Stimulated activated CD4-positive, alpha-beta T cell treated with anti-CD3 and anti-CD28 coated beads, Interleukin-15, amount 100 ng/mL, for 1 hour (primary cell): ENCODE results near the gene DHRS13.
A peak's percentile ranks its signal among the peaks of the same experiment; 100 is the strongest.

ENCODE experiments used
- DNase-seq, 2 donors: peaks; one replicate each; pipeline ENCODE4 v3.0.0-alpha.2; 2020; ENCODE audit warnings: low read depth in 1 of 2, low spot score in 1 of 2

The DHRS13 gene

DNA sequence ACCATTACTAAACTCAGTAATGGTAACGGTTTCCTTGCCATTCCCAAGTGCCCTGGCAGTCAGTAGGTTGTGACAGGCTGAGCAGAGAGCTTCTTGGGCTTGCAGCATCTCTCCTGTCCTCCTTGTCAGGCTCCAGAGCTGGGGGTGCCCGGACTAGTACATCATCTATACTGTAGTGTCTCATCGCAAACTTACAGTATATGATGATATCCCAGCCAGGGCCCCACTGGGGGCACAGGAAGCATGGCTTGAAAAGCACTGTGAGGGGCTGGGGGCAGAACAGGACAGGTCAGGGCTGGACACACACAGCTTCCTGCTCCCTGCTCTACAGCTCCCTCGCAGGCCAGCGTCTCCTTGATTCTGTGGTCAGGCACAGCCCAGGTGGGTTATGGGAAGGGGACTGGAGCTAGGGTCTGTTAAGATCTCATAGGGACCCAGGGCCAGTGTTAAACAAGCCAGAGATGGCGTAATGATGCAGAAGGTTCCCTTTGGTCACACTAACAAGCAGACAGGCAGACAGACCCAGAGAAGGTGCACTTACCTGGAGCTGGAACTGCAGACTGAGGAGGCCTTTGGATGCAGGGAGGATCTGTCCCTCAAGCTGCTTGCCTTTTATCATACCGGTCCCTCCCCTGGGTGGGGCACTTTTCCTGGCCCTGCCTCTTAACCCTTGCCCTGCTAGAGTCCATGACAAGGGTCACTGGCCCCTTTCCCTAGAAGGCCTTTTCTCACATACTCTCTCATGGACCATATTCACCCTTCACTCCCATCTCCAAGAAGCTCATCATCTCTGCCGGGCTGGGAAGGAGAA is 41.3 kb downstream of the DHRS13 start:
- no peak for DNase-seq

DNA sequence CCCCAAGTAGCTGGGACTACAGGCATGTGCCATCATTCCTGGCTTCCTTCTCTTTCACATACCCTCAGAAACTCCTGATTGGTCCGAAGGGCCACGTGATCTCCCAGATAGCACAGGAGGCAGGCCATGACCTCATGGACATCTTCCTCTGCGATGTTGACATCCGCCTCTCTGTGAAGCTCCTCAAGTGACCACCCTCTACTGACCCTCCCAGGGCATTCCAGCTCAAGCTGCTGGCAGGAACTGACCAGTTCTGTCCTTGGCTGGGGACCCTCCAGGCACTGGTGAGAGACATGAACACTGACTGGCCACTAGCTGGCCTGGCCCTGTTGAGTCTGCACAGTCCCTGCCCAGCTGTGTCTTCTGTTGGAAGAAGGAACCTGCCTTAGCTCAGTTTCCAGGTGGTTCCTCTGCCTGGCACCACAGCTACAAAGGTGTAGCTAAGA is 42.5 kb downstream of the DHRS13 start:
- no peak for DNase-seq

DNA sequence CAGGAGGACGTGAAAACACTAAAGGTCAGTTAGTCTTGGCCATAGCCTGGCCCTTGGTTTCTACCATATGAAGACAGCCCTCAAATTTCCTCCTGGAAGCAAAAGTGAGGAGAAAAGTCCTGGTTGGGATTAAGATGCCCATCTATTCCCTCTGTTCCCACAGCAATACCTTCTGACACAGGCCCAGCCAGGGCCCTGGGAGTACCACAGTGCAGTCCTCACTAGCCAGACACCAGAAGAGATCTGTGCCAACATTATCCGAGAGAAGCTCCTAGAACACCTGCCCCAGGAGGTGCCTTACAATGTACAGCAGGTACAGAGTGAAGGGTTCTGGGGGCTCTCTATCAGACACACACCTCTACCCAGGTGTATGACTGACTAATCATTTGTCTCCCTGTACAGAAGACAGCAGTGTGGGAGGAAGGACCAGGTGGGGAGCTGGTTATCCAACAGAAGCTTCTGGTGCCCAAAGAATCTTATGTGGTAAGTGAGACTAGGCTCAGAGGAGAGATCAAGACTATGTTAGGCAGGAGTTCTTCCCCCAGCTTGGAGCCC is 44.0 kb downstream of the DHRS13 start:
- no peak for DNase-seq

DNA sequence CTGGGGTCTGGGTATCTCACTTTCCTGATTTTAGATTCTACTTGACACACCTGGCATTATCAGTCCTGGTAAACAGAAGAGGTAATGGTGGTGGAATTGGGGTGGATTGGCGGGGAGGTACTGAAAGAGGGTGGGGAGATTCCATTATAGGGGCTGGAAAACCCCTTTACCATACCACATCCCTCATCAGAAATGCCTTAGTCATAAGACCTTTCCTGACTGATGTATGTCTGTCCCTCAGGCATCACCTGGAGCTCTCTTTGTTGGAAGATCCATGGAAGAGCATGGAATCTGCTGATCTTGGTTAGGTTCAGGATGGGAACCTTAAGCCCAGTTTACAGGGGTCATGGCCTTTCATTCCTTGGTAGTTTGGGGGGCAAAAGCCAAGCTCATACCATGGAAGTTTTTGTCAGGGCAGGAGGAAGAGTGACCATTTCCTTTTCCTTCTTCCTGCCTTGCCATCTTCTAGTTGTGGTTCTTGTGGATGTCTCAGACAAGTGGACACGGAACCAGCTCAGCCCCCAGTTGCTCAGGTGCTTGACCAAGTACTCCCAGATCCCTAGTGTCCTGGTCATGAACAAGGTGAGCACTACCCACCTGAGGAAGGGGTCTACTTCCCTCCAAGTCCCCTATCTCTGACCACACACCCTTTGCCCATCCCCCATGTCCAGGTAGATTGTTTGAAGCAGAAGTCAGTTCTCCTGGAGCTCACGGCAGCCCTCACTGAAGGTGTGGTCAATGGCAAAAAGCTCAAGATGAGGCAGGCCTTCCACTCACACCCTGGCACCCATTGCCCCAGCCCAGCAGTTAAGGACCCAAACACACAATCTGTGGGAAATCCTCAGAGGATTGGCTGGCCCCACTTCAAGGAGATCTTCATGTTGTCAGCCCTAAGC is 44.7 kb downstream of the DHRS13 start:
- DNase-seq, result no peak

DNA sequence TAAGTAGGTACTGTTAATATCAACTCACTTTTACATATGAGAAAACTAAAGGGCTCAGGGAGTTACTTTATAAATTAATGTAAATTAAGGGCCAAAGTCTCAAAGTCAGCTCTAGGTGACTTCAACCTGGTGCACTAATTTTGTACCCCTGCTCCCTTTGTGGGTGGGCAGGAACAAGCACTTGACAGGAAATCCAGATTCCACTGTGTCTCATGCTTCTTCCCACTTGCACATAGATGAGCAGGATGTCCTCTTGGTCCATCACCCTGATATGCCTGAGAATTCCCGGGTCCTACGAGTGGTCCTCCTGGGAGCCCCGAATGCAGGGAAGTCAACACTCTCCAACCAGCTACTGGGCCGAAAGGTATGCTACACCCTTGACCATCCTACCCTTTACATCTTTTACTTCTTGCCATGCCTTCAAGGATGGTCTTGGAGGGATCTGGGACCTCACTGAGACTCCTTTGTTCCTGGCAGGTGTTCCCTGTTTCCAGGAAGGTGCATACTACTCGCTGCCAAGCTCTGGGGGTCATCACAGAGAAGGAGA is 46.8 kb downstream of the DHRS13 start:
- no peak for DNase-seq

DNA sequence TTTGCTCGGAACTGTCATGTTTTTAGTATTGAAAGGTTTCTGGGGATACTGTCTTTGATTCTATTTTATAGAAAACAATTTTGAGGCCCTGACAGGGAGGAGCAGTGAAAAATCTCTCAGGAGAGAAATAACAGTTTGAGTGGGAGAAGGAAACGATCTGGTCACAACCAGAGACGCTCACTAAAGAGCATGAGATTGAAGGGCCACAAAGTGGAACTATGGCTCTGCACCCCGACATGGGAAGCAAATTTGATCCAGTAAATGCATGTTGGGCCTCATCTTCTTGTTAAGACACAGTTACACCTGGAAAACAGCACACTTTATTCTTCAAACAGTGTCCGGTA is 47.6 kb downstream of the DHRS13 start:
- DNase-seq, result no peak

DNA sequence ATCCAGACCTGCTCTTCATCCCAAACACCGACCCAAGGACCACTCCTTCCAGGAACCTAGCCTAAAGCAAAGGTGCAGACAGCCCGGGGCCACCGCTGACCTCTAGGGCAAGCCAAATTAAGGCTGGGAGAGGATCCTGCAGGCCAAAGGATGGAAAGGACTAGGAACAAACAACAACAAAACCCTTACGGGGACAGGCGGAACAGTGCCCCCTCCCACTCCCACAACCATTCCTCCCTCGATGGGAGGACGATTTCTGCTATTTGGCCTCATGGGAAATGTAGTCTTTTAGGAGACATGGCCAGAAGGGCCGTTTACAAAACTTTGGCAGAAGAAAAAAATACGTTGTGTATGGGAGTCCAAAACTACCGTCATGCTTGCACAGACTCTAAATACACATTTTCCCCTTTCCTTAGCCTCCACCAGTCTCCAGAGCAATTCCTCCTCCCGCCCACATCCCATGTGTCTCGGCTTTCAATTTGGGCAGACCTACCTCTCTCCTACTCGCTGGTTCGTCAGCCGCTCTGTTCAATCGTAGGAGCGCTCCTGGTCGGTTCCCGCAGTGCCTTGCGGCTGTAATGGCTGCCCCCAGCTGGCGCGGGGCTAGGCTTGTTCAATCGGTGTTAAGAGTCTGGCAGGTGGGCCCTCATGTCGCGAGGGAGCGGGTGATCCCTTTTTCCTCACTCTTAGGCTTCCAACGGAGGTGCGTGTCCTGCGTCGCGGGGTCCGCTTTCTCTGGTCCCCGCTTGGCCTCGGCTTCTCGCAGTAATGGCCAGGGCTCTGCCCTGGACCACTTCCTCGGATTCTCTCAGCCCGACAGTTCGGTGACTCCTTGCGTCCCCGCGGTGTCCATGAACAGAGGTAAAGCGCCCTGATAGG is 48.2 kb downstream of the DHRS13 start, which contains the start of gene ERAL1:
TSS of gene ERAL1 (plus strand) at position 560 of the 879 bp plus-strand sequence. CDS start at position 579, 19 bp downstream.
- peak; percentile 58 to 65 for DNase-seq

DNA sequence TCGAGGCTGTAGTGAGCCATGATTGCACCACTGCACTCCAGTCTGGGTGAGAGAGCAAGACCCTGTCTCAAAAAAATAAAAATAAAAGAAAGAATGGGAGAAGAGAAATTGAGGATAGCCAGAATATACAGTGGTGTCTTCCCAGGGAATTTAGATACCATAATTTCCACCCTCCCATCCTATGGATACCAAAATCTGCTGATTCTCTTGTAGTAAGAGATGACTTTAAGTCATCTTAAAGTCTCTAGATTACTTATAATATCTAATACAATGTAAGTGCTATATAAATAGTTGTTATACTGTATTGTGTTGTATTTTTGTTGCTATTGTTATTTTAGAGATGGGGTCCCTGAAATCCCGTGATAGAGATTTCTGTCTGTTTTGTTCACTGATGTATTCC is 49.6 kb downstream of the DHRS13 start:
- no peak for DNase-seq

DNA sequence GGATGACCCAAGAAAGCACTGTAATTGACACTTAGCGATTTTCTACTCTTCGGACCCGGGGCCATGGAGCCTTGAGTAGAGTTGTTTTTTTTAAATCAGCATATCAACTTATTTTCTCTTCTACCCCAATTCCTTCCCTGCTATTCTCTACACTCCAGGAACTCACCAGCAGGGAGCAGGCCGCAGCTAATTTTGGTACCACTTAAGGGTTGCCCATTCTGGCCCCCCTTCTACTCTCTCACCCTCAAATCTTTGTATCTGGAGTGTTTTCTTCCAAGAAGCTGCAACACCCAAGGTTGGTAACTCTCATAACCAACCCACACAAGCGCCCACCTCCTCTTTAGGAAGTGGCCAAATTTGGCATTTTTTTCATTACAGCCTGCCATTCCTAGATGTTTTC is 53.6 kb downstream of the DHRS13 start:
- no peak for DNase-seq

DNA sequence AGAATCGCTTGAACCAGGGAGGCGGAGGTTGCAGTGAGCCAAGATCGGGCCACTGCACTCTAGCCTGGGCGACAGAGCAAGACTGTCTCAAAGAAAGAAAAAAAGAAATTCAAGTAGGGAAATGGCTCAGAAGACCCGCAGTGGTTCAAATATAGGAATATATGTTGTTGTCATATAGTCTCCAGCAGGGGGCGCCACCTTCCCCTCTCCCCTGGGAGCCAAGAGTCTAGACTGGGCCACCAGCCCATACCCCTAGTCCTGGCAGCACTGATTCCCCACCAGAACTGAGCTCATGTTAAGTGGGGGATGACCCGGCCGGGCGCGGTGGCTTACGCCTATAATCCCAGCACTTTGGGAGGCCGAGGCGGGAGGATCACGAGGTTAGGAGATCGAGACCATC is 54.2 kb downstream of the DHRS13 start:
- DNase-seq, result peak; percentile 12 to 41
